ENCODE data around the gene TMEM117. TPM values are rescaled to one million over a fixed set of nuclear protein-coding genes. Genes with fewer than 3 reads are reported as not detected.

TMEM117 gene
- total and polyA plus RNA-seq, 2 donors (not counting 3 experiments of a cell fraction or from before 2014, with no cell fraction given), result 1.2 to 3.8 TPM

DNA sequence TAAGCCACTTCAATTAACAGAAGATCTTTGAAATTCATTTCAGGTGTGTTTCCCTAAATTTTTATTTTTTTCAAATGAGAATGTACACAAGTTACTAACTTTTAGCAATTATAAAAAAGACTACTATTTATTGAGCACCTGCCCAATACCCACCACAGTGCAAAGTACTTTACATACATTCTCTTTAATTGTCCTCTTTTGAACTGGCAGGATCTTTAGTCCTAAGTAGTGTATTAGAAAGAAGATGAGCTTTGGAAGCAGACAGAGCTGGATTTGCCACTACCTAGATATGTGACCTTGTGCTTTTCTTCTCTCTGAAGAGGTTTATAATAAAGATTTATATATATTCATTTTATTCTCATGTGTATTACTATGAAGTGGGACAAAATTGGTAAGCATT is 63.7 kb downstream of the TMEM117 start:
- Histone ChIP-seq H3K4me3 (replicated peaks in 1 of 3; ENCODE audit: insufficient read depth in 1 of 3, low read depth in 1 of 3, low read length in 3 of 3) (no peak overlapping the region), H3K27ac (ENCODE audit: insufficient read depth, low read depth, low read length) (no peak overlapping the region), H3K4me2 (ENCODE audit: insufficient read depth, low read length) (no peak overlapping the region), H4K20me1 (replicated peaks; ENCODE audit: control insufficient read depth, extremely low read depth, insufficient read depth, low read length) (no peaks in the 10 kb centered on the region), H3K27me3 (ENCODE audit: control insufficient read depth in 2 of 2, insufficient read depth in 2 of 2, low read length in 2 of 2) (no peaks in the 10 kb centered on the region), H3K79me2 (ENCODE audit: control insufficient read depth, insufficient read depth, low read length) (no peaks in the 10 kb centered on the region), H3K4me1 (ENCODE audit: control insufficient read depth, extremely low read depth, insufficient read depth, low read length) (no peaks in the 10 kb centered on the region), H3K36me3 (ENCODE audit: control insufficient read depth in 2 of 2, extremely low read depth in 1 of 2, insufficient read depth in 2 of 2, low read length in 2 of 2) (no peaks in the 10 kb centered on the region), H3K9me1 (replicated peaks; ENCODE audit: control insufficient read depth, extremely low read depth, insufficient read depth, low read length) (no peaks in the 10 kb centered on the region), H3K9ac (replicated peaks; ENCODE audit: extremely low read depth, insufficient read depth, low read length) (no peak overlapping the region), H3K9me3 (replicated peaks; ENCODE audit: control insufficient read depth, insufficient read depth, low read length) (no peaks in the 10 kb centered on the region), H2AFZ (ENCODE audit: low read depth, low read length) (no peak overlapping the region)
- TF ChIP-seq MYC (IDR thresholded peaks at IDR 0.05; ENCODE audit: low read depth, low read length) (no peak), JUN (IDR thresholded peaks at IDR 0.05; ENCODE audit: borderline replicate concordance, insufficient read depth, insufficient read length, low read depth) (no peak), GATA2 (IDR thresholded peaks at IDR 0.05; ENCODE audit: insufficient read depth, insufficient read length, low read depth, low read length) (no peak), FOS (IDR thresholded peaks at IDR 0.05; ENCODE audit: borderline replicate concordance, insufficient read depth, low read length) (no peak), POLR2AphosphoS5 (IDR thresholded peaks at IDR 0.05; ENCODE audit: insufficient read depth, low read depth, low read length) (no peak), POLR2A (IDR thresholded peaks at IDR 0.05; ENCODE audit: low read depth, low read length) (no peak), EZH2 (IDR thresholded peaks at IDR 0.05; ENCODE audit: borderline replicate concordance, low read depth, low read length, severe bottlenecking) (no peak)
- TF ChIP-seq, protein P1, sequence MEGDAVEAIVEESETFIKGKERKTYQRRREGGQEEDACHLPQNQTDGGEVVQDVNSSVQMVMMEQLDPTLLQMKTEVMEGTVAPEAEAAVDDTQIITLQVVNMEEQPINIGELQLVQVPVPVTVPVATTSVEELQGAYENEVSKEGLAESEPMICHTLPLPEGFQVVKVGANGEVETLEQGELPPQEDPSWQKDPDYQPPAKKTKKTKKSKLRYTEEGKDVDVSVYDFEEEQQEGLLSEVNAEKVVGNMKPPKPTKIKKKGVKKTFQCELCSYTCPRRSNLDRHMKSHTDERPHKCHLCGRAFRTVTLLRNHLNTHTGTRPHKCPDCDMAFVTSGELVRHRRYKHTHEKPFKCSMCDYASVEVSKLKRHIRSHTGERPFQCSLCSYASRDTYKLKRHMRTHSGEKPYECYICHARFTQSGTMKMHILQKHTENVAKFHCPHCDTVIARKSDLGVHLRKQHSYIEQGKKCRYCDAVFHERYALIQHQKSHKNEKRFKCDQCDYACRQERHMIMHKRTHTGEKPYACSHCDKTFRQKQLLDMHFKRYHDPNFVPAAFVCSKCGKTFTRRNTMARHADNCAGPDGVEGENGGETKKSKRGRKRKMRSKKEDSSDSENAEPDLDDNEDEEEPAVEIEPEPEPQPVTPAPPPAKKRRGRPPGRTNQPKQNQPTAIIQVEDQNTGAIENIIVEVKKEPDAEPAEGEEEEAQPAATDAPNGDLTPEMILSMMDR (IDR thresholded peaks at IDR 0.05; ENCODE audit: extremely low read depth in 1 of 2, insufficient read depth in 1 of 2, low read depth in 1 of 2, low read length in 2 of 2), result no peak
- TF ChIP-seq, protein P2, sequence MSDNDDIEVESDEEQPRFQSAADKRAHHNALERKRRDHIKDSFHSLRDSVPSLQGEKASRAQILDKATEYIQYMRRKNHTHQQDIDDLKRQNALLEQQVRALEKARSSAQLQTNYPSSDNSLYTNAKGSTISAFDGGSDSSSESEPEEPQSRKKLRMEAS (IDR thresholded peaks at IDR 0.05; ENCODE audit: insufficient read depth, insufficient read length), result no peak
- no peak for FAIRE-seq
- intact Hi-C loops (cut with micrococcal nuclease) (no loop called here), dilution Hi-C loops (cut with MboI; ENCODE audit: extremely low pct_ligation_motif_present, low sequenced_read_pairs) (no loop called here)
- no peak for DNase-seq (ENCODE audit: low read depth, low spot score)
- CTCF ChIA-PET, result interaction anchor here (1.2 kb wide), 1 partner anchor 18 kb away, joined by 3 read pairs; no protein-coding TSS in a partner anchor
- BruUV-seq (replicated peaks), result no TSS peak
- POLR2A ChIA-PET, result no interaction called here

Data from endothelial cell of umbilical vein (primary cell).